Stomach smooth muscle (tissue), 2 donors: Measurements from ENCODE around the gene CDK5.
A peak's percentile ranks its signal among the peaks of the same experiment; 100 is the strongest.
"Not testable (repeated sequence)": the region's sequence is repeated elsewhere in the genome, so short reads cannot be mapped to it uniquely, and the experiment has no call there.

Experiments
- H3K27ac ChIP-seq: one replicate; pipeline ENCODE4 v1.7.0; 2013; ENCODE audit warnings: mild to moderate bottlenecking, low read length, inconsistent platforms
- H3K27me3 ChIP-seq, 2 donors: one replicate each; pipeline ENCODE4 v1.7.0; 2013; ENCODE audit warnings: low read length in 2 of 2; ENCODE audit not compliant: insufficient read depth in 2 of 2, control insufficient read depth in 1 of 2
- H3K36me3 ChIP-seq, 2 donors: one replicate each; pipeline ENCODE4 v1.7.0; 2013; ENCODE audit warnings: low read length in 2 of 2; ENCODE audit not compliant: control insufficient read depth in 2 of 2, insufficient read depth in 2 of 2
- H3K4me1 ChIP-seq: one replicate; pipeline ENCODE4 v1.7.0; 2013; ENCODE audit warnings: low read length; ENCODE audit not compliant: control insufficient read depth, insufficient read depth
- H3K4me3 ChIP-seq, 2 donors: one replicate each; pipeline ENCODE4 v1.7.0; 2013; ENCODE audit warnings: low read length in 2 of 2
- H3K9ac ChIP-seq, 2 donors: one replicate each; pipeline ENCODE4 v1.7.0; 2013; ENCODE audit warnings: low read length in 2 of 2, mild to moderate bottlenecking in 1 of 2
- H3K9me3 ChIP-seq, 2 donors: one replicate each; pipeline ENCODE4 v1.7.0; 2013; ENCODE audit warnings: low read length in 2 of 2; ENCODE audit not compliant: control insufficient read depth in 2 of 2
- donor health status: healthy.
- donor health status: Pancreatic carcinoma.

CDK5 gene

DNA sequence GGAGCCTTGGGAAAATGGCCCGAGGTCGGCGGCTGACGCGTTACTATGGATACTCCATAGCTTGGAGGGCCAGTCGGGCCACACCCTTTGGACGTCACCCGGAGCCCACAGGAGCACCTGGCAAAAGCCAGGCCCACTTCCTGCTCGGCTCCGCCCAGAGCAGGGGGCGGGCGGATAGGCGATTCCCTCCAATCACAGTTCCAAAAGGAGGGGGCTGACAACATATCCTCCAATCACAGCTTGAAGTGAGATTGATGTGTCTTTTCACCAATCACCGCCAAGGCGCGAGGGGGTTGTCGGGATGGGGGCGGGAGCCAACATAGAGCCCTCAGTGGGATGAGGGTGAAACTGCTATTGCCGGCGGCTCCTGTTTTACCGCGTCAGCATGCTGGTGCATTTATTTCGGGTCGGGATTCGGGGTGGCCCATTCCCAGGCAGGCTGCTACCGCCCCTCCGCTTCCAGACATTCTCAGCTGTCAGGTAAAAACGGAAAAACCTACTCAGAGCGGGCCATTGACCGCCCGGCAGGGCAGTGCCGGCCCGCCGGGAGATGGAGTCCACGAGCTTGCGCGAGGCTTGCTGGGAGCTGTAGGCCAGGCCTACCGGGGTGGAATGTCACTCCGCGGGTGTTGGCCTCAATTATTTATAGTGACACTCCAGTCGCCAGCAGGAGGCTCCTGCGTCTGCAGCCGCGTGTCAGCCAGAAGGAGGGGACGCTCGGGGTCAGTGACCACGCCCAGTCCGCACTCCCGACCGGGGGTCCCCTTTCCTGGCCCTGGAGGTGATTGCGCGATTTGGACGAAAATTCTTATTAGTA, 29.4 kb downstream of the CDK5 start, which contains the start of gene ABCB8:
ABCB8 (plus strand) TSS at position 320 of the 817 bp plus-strand sequence; CDS start at position 386, 66 bp downstream.
- Histone ChIP-seq H3K36me3 (peaks cover 0 to 2% of the 10 kb centered on the region in 2 donors), H3K27me3 (no peaks in the 10 kb centered on the region), H3K4me3 (peak within 1 kb of the TSS; percentile 78 to 96), H3K9ac (peak within 1 kb of the TSS; percentile 75 to 77), H3K27ac (peak within 1 kb of the TSS; percentile 76), H3K4me1 (peaks cover 14% of the 10 kb centered on the region), H3K9me3 (no peaks in the 10 kb centered on the region)

- H3K27ac ChIP-seq, result peak overlapping the region; percentile 76
- not testable (repeated sequence) for H3K36me3 ChIP-seq, H3K9me3 ChIP-seq, H3K27me3 ChIP-seq
- peak overlapping the region; percentile 62 to 77 for H3K9ac ChIP-seq
- H3K4me3 ChIP-seq, result peak overlapping the region; percentile 78 to 96
- peaks cover 14% of the 10 kb centered on the region for H3K4me1 ChIP-seq
Observed at GRCh38 chr7:151027728-151028130, 30.0 kb downstream of the CDK5 start.

- H3K36me3 ChIP-seq, H3K9me3 ChIP-seq, H3K27ac ChIP-seq, H3K9ac ChIP-seq, H3K27me3 ChIP-seq: not testable (repeated sequence)
- H3K4me3 ChIP-seq, result peak overlapping the region; percentile 78 to 96
- peaks cover 14% of the 10 kb centered on the region for H3K4me1 ChIP-seq
Observed at GRCh38 chr7:151026771-151027727, 30.6 kb downstream of the CDK5 start.

- Histone ChIP-seq H3K4me1 (peaks cover 14% of the 10 kb centered on the region), H3K36me3 (no peaks in the 10 kb centered on the region), H3K27ac (no peak overlapping the region), H3K9me3 (no peaks in the 10 kb centered on the region), H3K27me3 (no peaks in the 10 kb centered on the region), H3K9ac (no peak overlapping the region), H3K4me3 (no peak overlapping the region)
Observed at GRCh38 chr7:151025924-151026671, 31.6 kb downstream of the CDK5 start.

DNA sequence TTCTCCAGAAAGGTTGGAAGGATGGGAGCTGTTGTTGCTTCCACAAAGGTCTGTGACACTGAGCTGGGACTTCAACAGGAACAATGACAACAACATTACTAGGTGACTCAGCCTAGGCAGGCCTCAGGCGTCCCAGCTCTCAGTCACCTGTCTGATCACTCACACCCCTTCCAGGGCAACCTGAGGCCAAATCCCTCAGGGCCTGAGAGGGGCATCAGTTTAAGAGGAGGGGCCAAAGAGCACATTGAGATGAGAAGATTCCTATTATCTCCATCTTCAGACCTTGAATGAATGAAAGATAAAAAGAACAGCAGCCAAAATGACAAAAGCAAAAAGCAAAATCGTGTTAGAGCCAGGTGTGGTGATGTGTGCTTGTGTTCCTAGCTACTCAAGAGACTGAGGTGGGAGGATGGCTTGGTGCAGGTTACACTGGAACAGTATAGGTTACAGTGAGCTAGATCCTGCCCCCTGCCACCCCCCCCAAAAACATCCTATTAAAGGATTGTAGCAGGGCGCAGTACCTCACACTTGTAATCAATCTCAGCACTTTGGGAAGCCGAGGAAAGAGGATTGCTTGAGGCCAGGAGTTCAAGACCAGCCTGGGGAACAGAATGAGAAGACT, 33.2 kb downstream of the CDK5 start, which contains the start of gene ATG9B:
ATG9B (minus strand) TSS at position 60 of the 622 bp plus-strand sequence. CDS start 71 bp downstream, outside the sequence.
- peaks cover 2 to 5% of the 10 kb centered on the region in 2 donors for H3K27me3 ChIP-seq
- H3K27ac ChIP-seq, result no peak within 1 kb of the TSS
- no peak within 1 kb of the TSS for H3K4me3 ChIP-seq
- no peak within 1 kb of the TSS for H3K9ac ChIP-seq
- no peaks in the 10 kb centered on the region for H3K36me3 ChIP-seq
- H3K9me3 ChIP-seq, result no peaks in the 10 kb centered on the region
- H3K4me1 ChIP-seq, result peaks cover 14% of the 10 kb centered on the region

DNA sequence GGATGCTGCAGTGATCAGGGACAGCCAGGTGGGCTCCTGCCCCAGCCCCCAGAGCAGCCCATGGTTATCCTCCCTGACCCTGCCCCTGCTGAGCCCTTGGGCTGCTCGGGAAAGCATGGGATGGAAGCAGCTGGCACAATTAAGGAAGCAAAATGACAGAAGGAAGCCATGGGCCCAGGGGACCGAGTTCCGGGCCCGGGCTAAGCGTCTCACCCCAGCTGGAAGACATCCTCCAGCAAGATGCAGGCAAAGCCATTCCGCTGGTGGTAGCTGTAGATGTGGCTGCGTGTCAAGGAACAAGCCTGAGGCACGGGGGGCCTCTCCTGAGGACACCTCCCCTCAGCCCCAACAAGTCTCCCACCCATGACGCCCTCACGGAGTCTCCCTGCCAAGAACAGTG, 34.5 kb downstream of the CDK5 start:
- H3K4me3 ChIP-seq, result no peak overlapping the region
- peaks cover 8 to 11% of the 10 kb centered on the region in 2 donors for H3K27me3 ChIP-seq
- H3K9ac ChIP-seq, result no peak overlapping the region
- H3K4me1 ChIP-seq, result peaks cover 16% of the 10 kb centered on the region
- H3K27ac ChIP-seq, result no peak overlapping the region
- no peaks in the 10 kb centered on the region for H3K9me3 ChIP-seq
- no peaks in the 10 kb centered on the region for H3K36me3 ChIP-seq

DNA sequence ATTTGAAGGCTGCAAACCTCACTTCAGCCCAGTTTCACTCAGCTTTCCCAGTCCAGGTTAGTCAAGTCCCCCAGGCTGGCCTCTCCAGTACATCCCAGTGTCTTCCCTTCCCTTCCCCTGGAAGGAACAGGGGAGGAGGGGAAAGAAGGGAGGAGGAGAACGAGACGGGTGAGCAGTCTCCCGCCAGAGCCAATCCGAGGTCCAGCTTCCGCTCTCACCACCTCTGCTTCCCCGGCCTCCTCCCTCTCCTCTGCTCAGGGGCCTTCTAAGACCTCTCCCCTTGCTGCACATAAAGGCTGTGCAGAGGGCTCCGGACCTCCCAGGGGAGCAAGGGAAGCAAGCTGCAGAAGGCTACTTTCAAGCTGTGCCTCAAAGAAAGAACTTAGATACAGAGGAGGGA, 37.5 kb downstream of the CDK5 start:
- Histone ChIP-seq H3K27ac (no peak overlapping the region), H3K27me3 (peaks cover 35 to 39% of the 10 kb centered on the region in 2 donors), H3K4me3 (no peak overlapping the region), H3K4me1 (peaks cover 16% of the 10 kb centered on the region), H3K9ac (no peak overlapping the region), H3K9me3 (no peaks in the 10 kb centered on the region), H3K36me3 (no peaks in the 10 kb centered on the region)

GRCh38 chr7:151019130-151019447, 38.6 kb downstream of the CDK5 start:
- peak overlapping the region in 1 of 2 donors; percentile 58 for H3K4me3 ChIP-seq
- H3K27ac ChIP-seq, result no peak overlapping the region
- no peaks in the 10 kb centered on the region for H3K9me3 ChIP-seq
- H3K9ac ChIP-seq, result no peak overlapping the region
- H3K4me1 ChIP-seq, result peaks cover 18% of the 10 kb centered on the region
- peaks cover 40 to 46% of the 10 kb centered on the region in 2 donors for H3K27me3 ChIP-seq
- no peaks in the 10 kb centered on the region for H3K36me3 ChIP-seq

- H3K27ac ChIP-seq, result no peak overlapping the region
- H3K4me1 ChIP-seq, result peaks cover 23% of the 10 kb centered on the region
- no peaks in the 10 kb centered on the region for H3K36me3 ChIP-seq
- H3K27me3 ChIP-seq, result peaks cover 41 to 51% of the 10 kb centered on the region in 2 donors
- H3K9me3 ChIP-seq, result no peaks in the 10 kb centered on the region
- H3K4me3 ChIP-seq, result peak overlapping the region; percentile 57 to 58
- H3K9ac ChIP-seq, result no peak overlapping the region
Observed at GRCh38 chr7:151018421-151019129, 39.1 kb downstream of the CDK5 start.
